GM21515 (cell line): Measurements from ENCODE around the gene KLK3.
A peak's percentile ranks its signal among the peaks of the same experiment; 100 is the strongest.
"Not testable (repeated sequence)": the region's sequence is repeated elsewhere in the genome, so short reads cannot be mapped to it uniquely, and the experiment has no call there.

Source experiments
- ATAC-seq: cut with Tn5 transposase; IDR thresholded peaks from one replicate; pipeline ENCODE4 v1.9.1; 2021; ENCODE audit not compliant: unreplicated experiment

KLK3 gene

DNA sequence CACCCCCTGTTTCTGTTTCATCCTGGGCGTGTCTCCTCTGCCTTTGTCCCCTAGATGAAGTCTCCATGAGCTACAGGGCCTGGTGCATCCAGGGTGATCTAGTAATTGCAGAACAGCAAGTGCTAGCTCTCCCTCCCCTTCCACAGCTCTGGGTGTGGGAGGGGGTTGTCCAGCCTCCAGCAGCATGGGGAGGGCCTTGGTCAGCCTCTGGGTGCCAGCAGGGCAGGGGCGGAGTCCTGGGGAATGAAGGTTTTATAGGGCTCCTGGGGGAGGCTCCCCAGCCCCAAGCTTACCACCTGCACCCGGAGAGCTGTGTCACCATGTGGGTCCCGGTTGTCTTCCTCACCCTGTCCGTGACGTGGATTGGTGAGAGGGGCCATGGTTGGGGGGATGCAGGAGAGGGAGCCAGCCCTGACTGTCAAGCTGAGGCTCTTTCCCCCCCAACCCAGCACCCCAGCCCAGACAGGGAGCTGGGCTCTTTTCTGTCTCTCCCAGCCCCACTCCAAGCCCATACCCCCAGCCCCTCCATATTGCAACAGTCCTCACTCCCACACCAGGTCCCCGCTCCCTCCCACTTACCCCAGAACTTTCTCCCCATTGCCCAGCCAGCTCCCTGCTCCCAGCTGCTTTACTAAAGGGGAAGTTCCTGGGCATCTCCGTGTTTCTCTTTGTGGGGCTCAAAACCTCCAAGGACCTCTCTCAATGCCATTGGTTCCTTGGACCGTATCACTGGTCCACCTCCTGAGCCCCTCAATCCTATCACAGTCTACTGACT, at the start of gene KLK3:
Gene KLK3 (plus strand): TSS at position 280 of the 775 bp plus-strand sequence. CDS start 41 bp downstream, at position 321.
- no peak for ATAC-seq

DNA sequence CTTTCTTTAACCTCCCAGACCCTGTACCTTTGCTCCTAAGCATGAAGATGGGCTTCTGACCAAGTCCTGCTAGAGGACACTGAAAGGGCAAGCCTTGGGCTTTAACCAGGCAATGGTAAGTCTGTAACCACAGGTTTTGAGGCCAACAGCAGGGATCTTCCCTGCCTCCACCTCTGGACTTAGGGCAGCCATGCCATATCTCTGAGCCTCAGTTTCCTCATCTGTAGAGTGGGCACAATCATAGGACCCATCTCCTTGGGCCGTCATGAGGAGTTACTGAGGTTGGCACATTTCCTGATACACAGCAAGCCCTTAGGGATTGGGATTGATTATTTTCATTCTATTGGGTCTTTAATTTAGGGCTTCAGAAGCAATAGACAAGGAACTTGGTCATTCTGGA, 45.9 kb upstream of the KLK3 start:
- ATAC-seq: no peak

DNA sequence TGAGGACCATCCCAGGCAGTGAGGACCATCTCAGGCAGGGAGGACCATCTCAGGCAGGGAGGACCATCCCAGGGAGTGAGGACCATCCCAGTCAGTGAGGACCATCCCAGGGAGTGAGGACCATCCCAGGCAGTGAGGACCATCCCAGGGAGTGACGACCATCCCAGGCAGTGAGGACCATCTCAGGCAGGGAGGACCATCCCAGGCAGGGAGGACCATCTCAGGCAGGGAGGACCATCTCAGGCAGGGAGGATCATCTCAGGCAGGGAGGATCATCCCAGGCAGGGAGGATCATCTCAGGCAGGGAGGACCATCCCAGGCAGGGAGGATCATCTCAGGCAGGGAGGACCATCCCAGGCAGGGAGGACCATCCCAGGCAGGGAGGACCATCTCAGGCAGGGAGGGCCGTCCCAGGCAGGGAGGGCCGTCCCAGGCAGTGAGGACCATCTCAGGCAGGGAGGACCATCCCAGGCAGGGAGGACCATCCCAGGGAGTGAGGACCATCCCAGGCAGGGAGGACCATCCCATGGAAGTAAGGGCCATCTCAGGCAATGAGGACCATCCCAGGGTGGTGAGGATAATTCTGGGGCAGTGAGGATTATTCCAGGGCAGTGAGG, 43.0 kb upstream of the KLK3 start:
- not testable (repeated sequence) for ATAC-seq

DNA sequence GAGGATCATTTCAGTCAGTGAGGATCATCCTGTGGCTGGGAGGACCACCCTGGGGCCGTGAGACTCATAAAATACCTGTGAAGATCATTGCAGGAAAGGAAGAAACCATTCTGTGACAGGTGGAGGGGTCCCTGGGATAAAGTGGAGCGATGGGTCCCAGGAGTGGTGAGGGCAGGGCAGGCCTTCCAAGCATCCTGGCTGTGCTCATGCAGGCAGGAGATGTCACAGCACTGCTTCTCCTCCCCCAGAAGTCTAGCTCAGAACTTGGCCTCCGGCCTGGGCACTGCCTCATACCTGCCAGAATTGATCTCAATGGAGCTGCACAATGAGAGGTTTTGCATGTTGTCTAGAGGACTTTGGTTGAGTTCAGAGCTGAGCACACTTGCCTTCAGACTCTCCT, 42.2 kb upstream of the KLK3 start:
- ATAC-seq: no peak

DNA sequence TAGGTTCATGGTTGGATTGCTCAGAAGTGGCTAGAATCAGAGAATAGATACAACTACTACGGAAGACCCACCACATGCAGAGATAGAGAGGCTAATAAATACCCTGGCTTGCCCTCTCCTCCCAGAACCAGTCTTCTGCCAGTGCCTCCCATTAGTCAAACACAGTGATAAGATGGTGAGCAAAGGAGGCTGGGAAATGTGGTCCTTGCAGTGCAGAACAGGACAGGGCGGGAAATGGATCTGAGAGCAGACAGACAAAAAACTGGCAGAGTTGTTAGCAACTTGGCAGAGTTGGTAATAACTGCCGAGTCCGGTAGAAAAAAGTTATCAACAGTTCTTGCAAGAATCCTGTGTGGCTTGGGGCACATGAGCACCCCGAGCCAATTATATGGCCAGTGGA, 39.8 kb upstream of the KLK3 start:
- ATAC-seq: no peak

DNA sequence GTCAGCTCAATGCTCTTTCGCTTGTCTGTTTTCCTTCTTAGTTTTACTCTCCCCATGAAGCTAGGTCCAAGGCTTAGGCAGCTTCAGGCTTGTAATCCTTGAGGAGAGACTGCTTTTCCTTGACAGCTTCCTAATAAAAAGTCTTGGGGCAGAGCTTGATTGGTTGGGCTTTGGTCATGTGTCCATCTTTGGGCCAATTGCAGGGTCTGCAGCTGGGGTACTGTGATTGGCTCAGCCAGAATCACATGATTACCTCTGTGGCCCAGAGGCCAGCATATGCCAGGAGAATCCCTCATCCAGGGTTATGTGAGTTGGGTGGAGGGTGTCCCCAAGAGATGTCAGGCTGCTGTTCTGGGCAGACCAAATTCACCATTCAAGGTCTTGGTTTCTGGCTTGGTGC, 39.3 kb upstream of the KLK3 start:
- ATAC-seq: no peak

DNA sequence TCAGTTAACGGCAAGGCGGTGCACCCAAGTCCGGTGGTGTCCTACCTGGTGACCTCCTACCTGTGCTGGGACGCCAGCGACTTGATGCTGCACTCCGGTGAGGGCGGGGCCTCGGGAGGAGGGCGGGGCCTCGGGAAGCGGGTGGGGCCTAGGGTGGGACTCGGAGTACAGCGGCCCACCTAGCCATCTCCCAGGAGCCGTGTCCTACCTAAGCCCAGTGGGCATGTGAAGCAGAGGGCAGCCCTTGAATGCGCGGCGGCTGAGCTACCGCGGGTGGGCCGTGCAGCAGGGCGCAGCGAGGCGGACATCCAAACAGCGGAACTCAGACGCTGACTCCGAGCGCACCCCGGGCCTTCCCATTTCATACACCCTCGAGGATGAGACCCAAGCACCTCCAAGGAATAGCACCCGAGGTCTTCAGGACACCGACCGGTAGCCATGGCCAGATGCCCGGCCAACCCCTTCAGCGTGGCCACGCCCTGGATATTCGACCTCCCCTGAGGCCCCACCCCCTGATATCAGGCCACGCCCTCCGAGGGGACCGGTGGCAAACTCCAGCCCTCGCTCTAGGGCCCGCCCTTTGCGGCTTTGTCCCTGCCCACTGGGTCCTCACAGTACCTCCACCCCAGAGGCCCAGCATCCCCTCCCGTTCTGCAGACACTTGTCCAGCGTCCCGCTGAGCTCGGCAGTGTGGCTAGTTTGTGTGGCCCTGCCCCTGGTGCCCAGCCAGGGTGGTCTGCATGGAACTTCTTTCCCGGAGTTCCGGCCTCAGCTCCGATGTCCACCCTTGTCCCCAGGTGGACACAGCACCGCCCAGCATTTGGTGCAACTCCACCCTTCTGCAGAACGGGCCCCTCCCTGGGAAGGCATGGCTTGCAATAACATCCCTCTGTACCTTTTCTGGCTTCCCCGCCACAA, 36.5 kb upstream of the KLK3 start:
- peak; percentile 53 for ATAC-seq

DNA sequence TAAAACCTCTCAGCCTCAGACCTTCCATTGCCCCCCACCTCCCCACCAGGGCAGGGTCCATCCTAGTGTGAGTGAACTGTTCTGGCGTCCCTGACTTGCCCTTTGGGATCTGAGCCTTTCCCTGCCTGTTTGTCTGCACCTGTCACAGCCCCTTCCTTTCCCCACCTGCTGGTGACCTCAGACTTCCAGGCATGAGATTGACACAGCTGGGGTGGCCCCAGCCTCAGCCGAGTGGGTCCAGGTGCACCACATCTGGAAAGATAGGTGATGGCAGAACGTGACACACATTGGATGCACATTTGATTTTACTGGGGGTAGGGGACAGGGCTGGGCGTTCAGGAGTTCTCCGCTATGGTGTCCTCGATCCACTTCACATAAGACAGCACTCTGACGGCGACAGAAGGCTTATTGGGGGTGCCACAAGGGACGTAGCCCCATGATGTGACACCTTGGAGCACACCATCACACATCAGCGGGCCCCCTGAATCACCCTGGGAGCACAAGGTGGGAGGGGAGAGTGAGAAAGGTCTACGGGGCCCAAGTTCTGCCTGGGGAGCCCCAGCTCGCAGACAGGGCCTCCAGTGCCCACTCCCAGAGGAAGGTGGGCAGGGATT, 35.7 kb upstream of the KLK3 start:
- no peak for ATAC-seq

DNA sequence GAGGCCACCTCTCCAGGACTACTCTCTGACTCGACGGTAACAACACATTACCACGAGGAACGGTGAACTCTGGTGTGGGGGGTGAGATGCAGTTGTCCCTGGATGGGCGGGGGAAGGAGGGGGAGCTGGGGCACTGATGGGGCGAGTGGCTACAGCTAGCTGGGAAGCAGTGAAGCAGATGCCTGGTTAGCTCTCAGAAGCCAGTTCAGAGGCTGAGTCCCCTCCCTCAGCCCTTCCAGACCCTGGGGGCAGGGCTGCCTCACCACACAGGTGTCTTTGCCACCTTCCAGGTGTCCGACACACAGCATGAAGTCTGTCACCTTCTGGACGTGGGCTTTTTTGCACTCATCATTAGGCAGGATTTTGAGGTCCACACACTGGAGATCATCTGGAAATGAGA, 35.1 kb upstream of the KLK3 start:
- ATAC-seq: no peak

DNA sequence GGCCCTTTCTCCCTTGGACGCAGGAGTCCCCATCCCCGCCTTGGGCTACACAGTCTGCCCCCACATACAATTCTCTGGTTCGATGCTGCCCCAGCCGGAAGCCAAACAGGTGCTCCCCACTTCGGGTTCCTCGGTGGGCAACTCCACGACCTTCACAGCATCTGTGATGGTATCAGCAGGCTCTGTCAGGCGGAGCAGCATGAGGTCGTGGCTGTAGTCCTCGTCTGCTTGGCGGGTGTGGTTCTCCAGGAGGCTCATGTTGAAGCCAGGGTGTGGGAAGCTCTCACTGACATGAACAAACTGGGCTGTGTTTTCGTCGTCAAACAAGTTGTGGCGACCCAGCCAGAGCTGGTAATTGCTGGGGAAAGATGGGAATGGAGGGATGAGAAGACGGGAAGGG, 34.6 kb upstream of the KLK3 start:
- no peak for ATAC-seq

DNA sequence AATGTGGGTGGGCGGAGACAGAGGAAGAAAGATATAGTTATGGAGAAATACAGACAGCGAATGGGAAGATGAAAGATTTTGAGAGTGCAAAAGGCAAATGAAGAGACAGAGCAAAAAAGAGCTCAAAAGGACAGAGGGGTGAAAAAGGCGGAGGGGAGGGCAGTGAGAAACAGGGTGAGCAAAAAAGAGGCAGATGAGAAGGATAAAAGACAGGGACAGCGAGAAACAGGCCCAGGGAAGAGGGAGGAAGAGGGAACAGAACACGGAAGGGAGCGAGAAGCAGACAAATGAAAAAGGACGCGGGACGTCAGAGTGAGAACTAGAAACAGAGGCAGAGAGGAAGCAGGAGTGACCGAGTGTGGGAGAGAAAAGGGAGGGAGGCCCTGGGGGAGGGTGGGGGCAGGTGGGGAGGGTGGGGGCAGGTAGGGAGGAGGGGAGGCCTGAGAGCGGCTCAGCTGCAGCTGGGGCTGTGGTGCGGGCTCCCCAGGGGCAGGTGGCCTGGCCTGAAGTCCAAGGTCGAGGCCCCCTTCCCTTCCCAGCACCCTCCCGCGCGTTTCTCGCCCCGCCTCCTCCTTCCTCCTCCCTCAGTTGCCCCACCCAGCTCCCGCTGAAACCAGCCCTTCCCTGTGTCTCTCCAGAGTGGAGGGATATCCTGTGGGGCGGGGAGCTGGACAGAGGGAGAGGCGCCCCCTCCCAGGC, 34.0 kb upstream of the KLK3 start:
- ATAC-seq: no peak

DNA sequence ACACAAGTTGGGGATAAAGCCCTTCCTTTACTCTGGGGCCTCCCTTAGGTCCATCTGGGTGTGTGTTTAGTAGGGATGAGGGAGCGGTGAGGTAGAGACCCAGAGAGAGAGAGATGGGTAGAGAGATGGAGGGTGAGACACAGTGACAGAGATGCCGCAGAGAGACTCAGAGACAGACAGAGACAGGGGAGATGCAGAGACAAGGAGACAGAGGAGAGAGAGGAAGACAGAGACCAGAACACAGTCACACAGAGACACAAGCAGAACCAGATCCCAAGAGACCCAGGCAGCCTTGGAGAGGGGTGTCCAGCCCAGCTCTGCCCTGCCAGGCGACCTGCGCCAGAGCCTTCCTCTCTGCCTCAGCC, 33.5 kb upstream of the KLK3 start:
- ATAC-seq: no peak

DNA sequence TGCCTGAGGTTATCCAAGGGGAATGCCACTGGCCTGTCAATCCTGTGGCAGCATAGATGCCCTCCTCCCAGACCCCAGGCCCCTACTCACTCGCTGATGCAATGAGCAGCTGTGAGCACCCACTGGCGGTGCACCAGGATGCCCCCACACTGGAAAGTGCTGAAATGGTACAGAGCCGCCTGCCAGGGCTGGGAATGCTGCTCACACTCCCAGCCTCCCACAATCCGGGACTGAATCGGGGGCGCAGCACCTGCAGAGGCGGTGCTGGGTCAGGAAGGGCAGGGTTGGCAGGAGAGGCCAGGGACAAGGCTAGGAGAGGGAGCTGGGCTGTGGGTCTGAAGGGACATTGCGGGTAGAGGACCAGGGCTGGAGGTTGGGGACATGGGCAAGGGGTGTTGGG, 33.1 kb upstream of the KLK3 start:
- ATAC-seq: no peak

DNA sequence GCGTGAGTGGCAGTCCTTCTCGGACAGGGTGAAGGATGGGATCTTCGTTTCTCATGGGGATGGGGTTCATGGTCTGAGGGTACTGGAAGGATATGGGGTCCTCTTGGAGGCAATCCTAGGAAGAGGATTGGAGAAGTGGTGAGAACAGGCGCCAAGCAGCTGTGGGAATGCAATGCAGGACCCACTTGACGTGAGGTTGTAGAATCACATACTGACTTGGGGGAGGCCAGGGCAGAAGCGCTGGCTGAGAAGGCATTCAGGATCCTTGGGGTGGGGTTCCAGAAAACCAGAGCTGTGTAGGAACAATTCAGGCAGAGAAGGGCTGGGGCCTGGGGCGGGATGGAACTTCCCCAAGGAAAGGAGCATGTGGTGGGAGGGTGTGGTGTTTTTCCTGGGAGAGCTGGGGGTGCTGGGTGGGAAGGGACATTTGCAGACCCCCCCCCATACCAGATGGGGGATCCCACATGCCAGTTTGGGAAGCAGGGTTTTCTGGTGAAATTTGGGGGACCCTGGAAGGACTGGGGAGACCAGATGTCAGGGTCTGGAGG, 32.0 kb upstream of the KLK3 start:
- no peak for ATAC-seq

DNA sequence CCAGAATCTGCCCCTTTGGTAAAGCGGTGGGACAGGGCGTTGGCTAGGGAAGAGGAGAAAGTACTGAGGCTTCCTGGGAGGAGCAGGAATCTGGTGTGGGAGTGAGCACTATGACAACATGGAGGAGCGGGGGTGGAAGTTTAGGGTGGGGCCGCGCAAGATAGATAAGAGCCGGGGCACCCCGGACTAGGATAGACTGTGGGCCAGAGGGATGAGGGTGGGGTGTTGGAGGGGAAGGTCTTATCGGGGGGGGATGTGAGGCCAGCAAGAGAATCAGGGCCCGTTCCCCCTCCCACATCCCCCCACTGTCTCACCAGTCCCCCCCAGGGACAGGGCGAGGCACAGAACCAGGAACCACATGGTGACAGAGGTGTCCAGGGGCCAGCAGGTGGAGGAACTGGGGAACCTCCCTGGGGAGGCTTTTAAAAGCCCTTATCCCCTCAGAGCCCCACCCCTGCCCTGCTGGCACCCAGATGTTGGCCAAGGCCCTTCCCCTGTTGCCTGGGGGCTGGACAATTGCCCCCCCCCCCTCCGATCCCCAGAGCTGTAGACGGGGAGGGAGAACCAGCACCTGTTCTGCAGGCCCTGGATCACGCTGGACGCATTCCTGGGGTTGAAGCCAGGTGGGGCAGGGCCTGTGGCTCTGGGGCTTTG, 31.2 kb upstream of the KLK3 start, which contains the start of gene KLK1:
Gene KLK1 (minus strand): TSS at position 399 of the 654 bp plus-strand sequence. CDS start 39 bp downstream, at position 360.
- no peak for ATAC-seq

DNA sequence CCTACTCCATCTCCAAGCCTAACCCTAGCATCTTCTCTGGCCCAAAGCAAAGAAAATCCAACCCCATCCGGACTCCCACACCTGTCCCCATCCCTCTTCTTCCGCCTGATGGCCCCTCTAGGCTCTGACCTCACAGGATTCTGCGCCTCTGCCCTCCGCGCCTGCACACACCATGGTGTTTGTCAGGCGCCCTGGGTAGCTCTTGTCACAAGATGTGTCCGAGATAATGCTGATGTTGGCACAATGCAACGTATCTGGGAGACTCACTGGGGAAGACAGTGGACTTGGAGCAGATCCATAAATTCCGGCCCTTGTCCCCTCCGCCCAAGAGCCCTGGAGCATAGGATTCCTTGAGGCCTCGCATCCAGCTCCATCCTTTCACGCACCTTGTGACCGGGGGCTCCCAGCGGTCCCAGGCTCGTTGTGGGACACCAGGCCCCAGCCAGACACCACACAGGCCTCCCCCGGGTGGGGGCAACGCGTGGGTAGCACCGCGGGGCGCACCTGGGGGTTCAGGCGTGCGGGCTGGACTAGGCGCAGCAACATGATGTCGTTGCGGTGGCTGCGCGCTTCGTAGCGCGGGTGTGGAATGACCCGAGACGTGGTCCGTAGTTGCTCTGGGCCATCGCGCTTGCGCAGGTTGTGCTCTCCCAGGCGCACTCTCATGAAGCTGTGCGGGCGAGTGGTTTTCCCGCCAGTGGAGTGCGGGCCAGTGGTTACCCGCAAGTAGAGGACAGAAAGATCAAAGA, 28.0 kb upstream of the KLK3 start:
- ATAC-seq: no peak

DNA sequence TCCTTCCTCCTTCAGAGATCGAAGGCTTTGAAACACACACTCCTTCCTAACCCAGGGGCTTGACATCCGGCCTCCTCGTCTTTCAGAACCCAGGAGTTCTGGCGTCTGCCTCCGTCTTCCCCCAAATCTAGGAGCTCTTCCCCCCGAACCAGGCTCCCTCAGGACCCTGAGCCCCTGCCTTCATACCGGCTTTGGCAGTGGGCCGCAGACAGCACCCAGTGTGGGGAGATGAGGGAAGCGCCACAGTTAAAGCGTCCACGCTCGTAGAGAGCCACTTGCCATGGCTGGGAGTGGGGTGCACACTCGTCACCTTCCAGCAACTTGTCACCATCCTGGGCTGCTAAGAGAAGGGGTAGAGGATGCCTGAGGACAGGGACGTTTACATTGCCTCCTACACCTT, 27.2 kb upstream of the KLK3 start:
- ATAC-seq: no peak

DNA sequence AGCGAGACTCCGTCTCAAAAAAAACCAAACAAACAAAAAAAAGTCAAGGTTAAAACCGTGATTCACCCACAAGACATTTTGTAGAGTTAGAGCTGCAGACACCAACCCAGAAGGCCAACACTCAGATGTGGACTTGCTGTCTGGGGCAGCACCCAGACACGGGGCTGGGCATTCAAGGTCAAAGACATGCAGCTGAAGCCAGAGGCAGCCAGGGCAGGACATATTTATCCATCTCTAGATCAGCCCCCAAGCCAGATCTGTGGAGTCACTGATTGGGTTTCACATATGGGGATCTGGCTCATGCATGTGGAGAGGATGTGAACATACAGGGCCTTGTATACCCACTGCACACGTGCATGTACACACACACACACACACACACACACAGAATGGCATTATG, 24.9 kb upstream of the KLK3 start:
- no peak for ATAC-seq
